Body of pancreas (tissue), 4 donors: Measurements from ENCODE around the gene LHB.

Experiments
- CTCF ChIP-seq, 7 experiments: fragments of 450-650 bp in 4 of 7; fragments of 200-600 bp in 3 of 7; sonication (generic) in 3 of 7; IDR thresholded peaks; one replicate each; pipeline ENCODE4 v1.5.1; 2016 to 2019; ENCODE audit warnings: antibody characterized with exemption in 7 of 7
- POLR2A ChIP-seq, 3 donors: fragments of 450-650 bp; IDR thresholded peaks; one replicate each; pipeline ENCODE4 v1.6.1; 2016; ENCODE audit warnings: antibody characterized with exemption in 3 of 3, mild to moderate bottlenecking in 2 of 3

DNA sequence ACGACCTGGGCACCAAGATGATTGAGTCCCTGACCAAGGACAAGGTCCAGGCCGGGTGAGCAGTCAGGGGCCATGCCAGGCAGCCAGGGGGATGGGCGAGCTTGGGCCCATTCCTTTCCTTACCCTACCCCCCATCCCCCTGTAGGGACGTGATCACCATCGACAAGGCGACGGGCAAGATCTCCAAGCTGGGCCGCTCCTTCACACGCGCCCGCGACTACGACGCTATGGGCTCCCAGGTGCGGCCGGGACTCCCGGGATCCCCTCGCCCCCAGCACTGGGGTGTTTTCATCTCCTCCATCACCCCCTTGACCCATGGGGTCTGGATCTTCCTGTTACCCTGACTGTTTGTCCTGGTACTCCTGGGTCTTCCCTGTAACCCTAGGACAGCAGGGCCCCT is 7.1 kb downstream of the LHB start:
- no peak for TF ChIP-seq CTCF (IDR thresholded peaks at IDR 0.05)
- TF ChIP-seq POLR2A (IDR thresholded peaks at IDR 0.05), result no peak
